K562 (cell line): ENCODE data around the gene CMTM4. TPM values are rescaled to one million over a fixed set of nuclear protein-coding genes. Genes with fewer than 3 reads are reported as not detected.

Experiments used
- CBX2 ChIP-seq: fragments of 200-600 bp; sonication (generic); IDR thresholded peaks from one replicate; pipeline ENCODE4 v1.6.1; 2012; ENCODE audit warnings: mild to moderate bottlenecking, low read length, inconsistent platforms; ENCODE audit not compliant: insufficient read depth, poor library complexity, severe bottlenecking
- DDX20 ChIP-seq: fragments of 450-650 bp; IDR thresholded peaks from 2 replicates; pipeline ENCODE4 v1.6.1; 2016; ENCODE audit warnings: missing genetic modification characterization, low read depth, mild to moderate bottlenecking, missing compliant biosample characterization, moderate library complexity
- ELF1 ChIP-seq: fragments of 200-800 bp; sonication (Bioruptor generic); IDR thresholded peaks from 2 replicates; pipeline ENCODE4 v1.6.1; 2016; ENCODE audit warnings: missing genetic modification characterization, missing compliant biosample characterization
- GTF2A2 ChIP-seq: IDR thresholded peaks from 2 replicates; pipeline ENCODE4 v1.6.1; 2016; ENCODE audit warnings: mild to moderate bottlenecking, missing genetic modification characterization, missing compliant biosample characterization
- IFI16 ChIP-seq: fragments of 250-450 bp; sonication (Bioruptor Pico); IDR thresholded peaks from 2 replicates; pipeline ENCODE4 v2.1.2; 2022; ENCODE audit warnings: mild to moderate bottlenecking, inconsistent platforms
- KDM2B ChIP-seq: fragments of 250-450 bp; sonication (Bioruptor Pico); IDR thresholded peaks from 2 replicates; pipeline ENCODE4 v1.8.0; 2021; ENCODE audit warnings: mild to moderate bottlenecking, moderate library complexity
- KLF10 ChIP-seq: fragments of 250-450 bp; sonication (Bioruptor Pico); IDR thresholded peaks from 2 replicates; pipeline ENCODE4 v1.6.1; 2021; ENCODE audit warnings: matching md5 sums
- LARP7 ChIP-seq: fragments of 450-650 bp; IDR thresholded peaks from 2 replicates; pipeline ENCODE4 v1.6.1; 2016
- LEF1 ChIP-seq: fragments of 450-650 bp; IDR thresholded peaks from 2 replicates; pipeline ENCODE4 v1.6.1; 2016; ENCODE audit warnings: mild to moderate bottlenecking
- NCOA4 ChIP-seq: fragments of 450-650 bp; IDR thresholded peaks from 2 replicates; pipeline ENCODE4 v1.6.1; 2018; ENCODE audit warnings: mild to moderate bottlenecking; ENCODE audit not compliant: partially characterized antibody
- NR2C2 ChIP-seq, 2 experiments: fragments of 200-800 bp in 1 of 2; sonication (Bioruptor generic) in 1 of 2; sonication (generic) in 1 of 2; formaldehyde crosslinking in 1 of 2; IDR thresholded peaks; 2 replicates each; pipeline versions ENCODE4 v1.6.1 to v1.8.0; 2016 to 2022; ENCODE audit warnings: mild to moderate bottlenecking in 1 of 2, missing compliant biosample characterization in 1 of 2, missing genetic modification characterization in 1 of 2, missing genetic modification reagents in 1 of 2
- NR4A1 ChIP-seq, 2 experiments: fragments of 250-450 bp in 1 of 2; fragments of 450-650 bp in 1 of 2; sonication (Bioruptor Pico) in 1 of 2; IDR thresholded peaks; 2 replicates each; pipeline versions ENCODE4 v1.4.0 to v1.6.1; 2016 to 2020; ENCODE audit warnings: mild to moderate bottlenecking in 2 of 2, missing compliant biosample characterization in 1 of 2, missing genetic modification characterization in 1 of 2, moderate library complexity in 1 of 2
- NUFIP1 ChIP-seq: fragments of 450-650 bp; IDR thresholded peaks from 2 replicates; pipeline ENCODE4 v1.6.1; 2018; ENCODE audit not compliant: partially characterized antibody
- PHB ChIP-seq: fragments of 250-450 bp; sonication (Bioruptor Pico); IDR thresholded peaks from 2 replicates; pipeline ENCODE4 v1.5.0; 2021
- POLR2A ChIP-seq: fragments of 450-650 bp; conservative IDR thresholded peaks from 2 replicates; pipeline ENCODE4 v1.6.1; 2016
- POLR2B ChIP-seq: fragments of 450-650 bp; IDR thresholded peaks from 2 replicates; pipeline ENCODE4 v1.6.1; 2018; ENCODE audit warnings: low read depth; ENCODE audit not compliant: partially characterized antibody
- RBM34 ChIP-seq: fragments of 200-400 bp; formaldehyde crosslinking; IDR thresholded peaks from 2 replicates; pipeline ENCODE4 v1.6.1; 2018; ENCODE audit warnings: low read length, borderline replicate concordance; ENCODE audit not compliant: insufficient read depth
- TBP ChIP-seq: optimal IDR thresholded peaks from 2 replicates; pipeline ENCODE3; 2011; ENCODE audit warnings: low read depth, low read length, improper control_type of control experiment
- TSHZ1 ChIP-seq: fragments of 250-450 bp; sonication (Bioruptor Pico); IDR thresholded peaks from 2 replicates; pipeline ENCODE4 v1.4.0; 2020; ENCODE audit warnings: mild to moderate bottlenecking, moderate library complexity
- XRCC4 ChIP-seq: IDR thresholded peaks from one replicate; pipeline ENCODE4 v1.6.1; 2011; ENCODE audit not compliant: insufficient read depth, insufficient read length; ENCODE audit errors: extremely low read depth
- ZKSCAN1 ChIP-seq: fragments of 150-350 bp; IDR thresholded peaks from 2 replicates; pipeline ENCODE4 v1.6.1; 2016; ENCODE audit warnings: low read depth, low read length
- ZNF184 ChIP-seq: sonication (generic); formaldehyde crosslinking; IDR thresholded peaks from 2 replicates; pipeline ENCODE4 v1.5.0; 2020; ENCODE audit warnings: missing genetic modification reagents
- ZNF3 ChIP-seq: fragments of 250-450 bp; sonication (Bioruptor Pico); IDR thresholded peaks from 2 replicates; pipeline ENCODE4 v1.5.0; 2021; ENCODE audit warnings: mild to moderate bottlenecking, moderate library complexity
- ZNF512 ChIP-seq: IDR thresholded peaks from 2 replicates; pipeline ENCODE4 v1.6.1; 2016; ENCODE audit warnings: missing genetic modification characterization, missing compliant biosample characterization
- ZNF695 ChIP-seq: fragments of 450-650 bp; formaldehyde crosslinking; IDR thresholded peaks from 2 replicates; pipeline ENCODE4 v1.4.0; 2020; ENCODE audit warnings: mild to moderate bottlenecking, moderate library complexity
- ZNF75A ChIP-seq: fragments of 450-650 bp; formaldehyde crosslinking; IDR thresholded peaks from 2 replicates; pipeline ENCODE4 v1.4.0; 2020; ENCODE audit warnings: mild to moderate bottlenecking
- polyA plus RNA-seq, 8 experiments: library from polyadenylated mRNA; depleted of rRNA in 4 of 8; stranded (reverse) in 5 of 8; unstranded in 3 of 8; fragments of >200 nt; fragmentation: Nextera tagmentation in 2 of 8; fragmentation: Illumina TruSeq in 1 of 8; extraction: Ambion mirVana in 2 of 8; extraction: Trizol in 1 of 8; gene quantifications; 2 replicates each; pipeline versions ENCODE4 v1.2.1 to v1.2.3, GENCODE V29; 2011 to 2014; ENCODE audit warnings: inconsistent platforms in 1 of 8, missing spikeins in 1 of 8
- total RNA-seq, 7 experiments: library from RNA; depleted of rRNA in 6 of 7; stranded (reverse); fragments of >200 nt in 6 of 7; fragmentation: Illumina TruSeq in 2 of 7; extraction: Trizol in 2 of 7; gene quantifications; 2 replicates each; pipeline versions ENCODE4 v1.2.1 to v1.2.3, GENCODE V29; 2011 to 2021; ENCODE audit warnings: low replicate concordance in 1 of 7

CMTM4 gene
- total and polyA plus RNA-seq, 9 of the 15 experiments (the other 6 are each of a cell fraction or from before 2014, with no cell fraction given), result 2.0 to 21.3 (median 12.5) TPM

GRCh38 chr16:66660422-66661209, 35.9 kb downstream of the CMTM4 start (continued):
- TF ChIP-seq DDX20 (tag) (no peak), POLR2A (peak; percentile 26; the same call in 1 of the 2 replicates), IFI16 (CRISPR knock-in tag) (no peak), NUFIP1 (no peak), NR4A1 (CRISPR knock-in tag; IDR thresholded peaks at IDR 0.05) (no peak), NR4A1 (tag; IDR thresholded peaks at IDR 0.05) (no peak), LEF1 (peak; percentile 67), ZNF75A (CRISPR knock-in tag) (no peak), NCOA4 (no peak), KLF10 (CRISPR knock-in tag) (no peak), ZNF184 (CRISPR knock-in tag) (no peak), CBX2 (no peak), ZNF512 (tag) (no peak), PHB (CRISPR knock-in tag) (no peak), ZNF3 (CRISPR knock-in tag) (no peak), ELF1 (tag) (peak; percentile 50), XRCC4 (no peak), NR2C2 (CRISPR knock-in tag; IDR thresholded peaks at IDR 0.05) (no peak), NR2C2 (tag; IDR thresholded peaks at IDR 0.05) (no peak; the same call in 1 of the 2 replicates), LARP7 (no peak), KDM2B (CRISPR knock-in tag) (no peak), TBP (peak; percentile 57), POLR2B (no peak), ZKSCAN1 (peak; percentile 74; the same call in 1 of the 2 replicates), ZNF695 (CRISPR knock-in tag) (no peak), RBM34 (no peak), TSHZ1 (CRISPR knock-in tag) (no peak), GTF2A2 (tag) (no peak)
